GM12892 (cell line): ENCODE measurements around the gene KRTAP10-3.

ENCODE experiments used
- POLR2A ChIP-seq: IDR thresholded peaks from 2 replicates; pipeline ENCODE4 v1.6.1; 2011; ENCODE audit warnings: low read depth, low read length, control low read depth
- POLR2AphosphoS5 ChIP-seq: IDR thresholded peaks from 2 replicates; pipeline ENCODE4 v1.6.1; 2011; ENCODE audit warnings: low read depth, low read length, control low read depth
- TAF1 ChIP-seq: IDR thresholded peaks from 2 replicates; pipeline ENCODE4 v1.6.1; 2011; ENCODE audit warnings: low read depth, mild to moderate bottlenecking, control low read depth, low read length, borderline replicate concordance

DNA sequence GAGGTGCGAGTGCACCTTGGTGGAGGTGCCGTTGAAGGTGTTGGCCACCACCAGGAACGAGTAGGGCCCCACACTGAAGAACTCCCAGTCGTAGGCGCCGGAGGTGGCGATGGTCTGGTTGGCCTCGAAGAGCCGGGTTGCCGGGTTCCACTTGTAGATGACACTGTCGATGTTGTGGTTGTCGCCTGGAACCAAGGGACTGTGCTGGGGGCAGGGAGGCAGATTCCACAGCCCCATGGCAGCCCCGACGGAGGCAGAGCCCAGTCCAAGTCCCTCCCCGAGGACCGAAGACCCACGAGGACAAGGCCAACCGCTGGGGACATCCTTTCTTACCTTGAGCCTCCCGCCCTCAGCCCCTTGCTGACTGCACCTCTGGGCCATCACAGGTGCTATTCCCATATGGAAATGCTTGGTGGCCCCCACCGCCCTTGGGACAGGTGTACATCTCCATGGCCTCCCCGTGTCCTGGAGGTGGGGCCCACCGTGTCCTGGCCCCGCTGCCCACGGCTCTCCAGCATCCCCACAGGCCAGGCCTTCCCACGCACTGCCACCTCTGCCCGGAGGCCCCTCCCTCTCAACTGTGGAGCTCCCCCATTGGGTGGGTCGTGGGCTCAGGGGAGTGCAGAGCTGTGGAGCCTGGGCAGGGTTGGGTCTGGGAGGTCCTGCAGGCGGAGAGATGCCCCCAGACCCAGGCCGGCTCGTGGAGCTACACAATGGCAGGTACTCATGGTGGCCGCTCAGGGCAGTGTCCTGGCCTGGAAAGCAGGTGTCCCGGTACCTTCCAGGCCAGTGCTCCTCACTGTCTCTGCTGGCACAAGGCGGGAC lies 36.5 kb downstream of the KRTAP10-3 start:
- TF ChIP-seq POLR2A = no peak
- no peak for TF ChIP-seq TAF1
- no peak for TF ChIP-seq POLR2AphosphoS5
